ENCODE measurements around the gene NCAM1.

DNA sequence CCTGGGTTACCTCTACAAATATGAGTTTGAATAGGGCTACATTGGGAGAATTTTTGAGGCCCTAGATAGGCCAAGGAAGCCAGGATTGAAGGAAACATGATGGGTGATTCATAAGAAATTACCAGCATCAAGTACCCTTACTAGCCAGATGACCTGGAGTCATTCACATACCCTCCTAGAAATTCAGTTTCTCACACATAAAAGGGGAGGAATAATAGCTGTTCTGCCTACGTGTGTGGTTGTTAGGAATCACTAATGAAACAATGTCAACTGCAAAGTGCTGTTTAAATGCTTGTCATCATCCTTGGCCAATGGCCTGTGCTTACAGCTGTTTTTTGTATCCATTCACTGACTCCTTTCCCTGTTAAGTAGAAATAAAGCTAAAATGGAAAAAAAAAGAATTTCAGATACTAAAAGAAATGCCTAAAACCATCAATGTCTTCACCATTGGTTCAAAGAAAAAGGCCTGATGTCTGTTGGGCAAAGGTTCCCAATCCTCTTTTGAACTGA, 114.4 kb downstream of the NCAM1 start:
- TF ChIP-seq, protein P1, sequence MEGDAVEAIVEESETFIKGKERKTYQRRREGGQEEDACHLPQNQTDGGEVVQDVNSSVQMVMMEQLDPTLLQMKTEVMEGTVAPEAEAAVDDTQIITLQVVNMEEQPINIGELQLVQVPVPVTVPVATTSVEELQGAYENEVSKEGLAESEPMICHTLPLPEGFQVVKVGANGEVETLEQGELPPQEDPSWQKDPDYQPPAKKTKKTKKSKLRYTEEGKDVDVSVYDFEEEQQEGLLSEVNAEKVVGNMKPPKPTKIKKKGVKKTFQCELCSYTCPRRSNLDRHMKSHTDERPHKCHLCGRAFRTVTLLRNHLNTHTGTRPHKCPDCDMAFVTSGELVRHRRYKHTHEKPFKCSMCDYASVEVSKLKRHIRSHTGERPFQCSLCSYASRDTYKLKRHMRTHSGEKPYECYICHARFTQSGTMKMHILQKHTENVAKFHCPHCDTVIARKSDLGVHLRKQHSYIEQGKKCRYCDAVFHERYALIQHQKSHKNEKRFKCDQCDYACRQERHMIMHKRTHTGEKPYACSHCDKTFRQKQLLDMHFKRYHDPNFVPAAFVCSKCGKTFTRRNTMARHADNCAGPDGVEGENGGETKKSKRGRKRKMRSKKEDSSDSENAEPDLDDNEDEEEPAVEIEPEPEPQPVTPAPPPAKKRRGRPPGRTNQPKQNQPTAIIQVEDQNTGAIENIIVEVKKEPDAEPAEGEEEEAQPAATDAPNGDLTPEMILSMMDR (tag by site-specific recombination; IDR thresholded peaks at IDR 0.05) = no peak
- no peak for TF ChIP-seq ZEB2 (tag by site-specific recombination; IDR thresholded peaks at IDR 0.05)

Measured in HEK293 (cell line).